Transverse colon (tissue), 4 donors: ENCODE results near the gene CNN1.

ENCODE experiments used
- POLR2A ChIP-seq: fragments of 450-650 bp; IDR thresholded peaks from one replicate; pipeline ENCODE4 v1.6.1; 2016; ENCODE audit warnings: antibody characterized with exemption, mild to moderate bottlenecking, moderate library complexity
- POLR2AphosphoS5 ChIP-seq, 3 donors: sonication (generic); formaldehyde crosslinking; IDR thresholded peaks; one replicate each; pipeline ENCODE4 v1.6.1; 2016; ENCODE audit warnings: antibody characterized with exemption in 3 of 3
- TF ChIP-seq, protein P1 (sequence below), 5 experiments: fragments of 200-600 bp in 3 of 5; fragments of 450-650 bp in 2 of 5; sonication (generic) in 3 of 5; IDR thresholded peaks; 1 replicate in 2 of 5; 2 replicates in 3 of 5; pipeline ENCODE4 v1.5.1; 2016 to 2017; ENCODE audit warnings: antibody characterized with exemption in 5 of 5, inconsistent platforms in 3 of 5, mild to moderate bottlenecking in 2 of 5, moderate library complexity in 1 of 5

DNA sequence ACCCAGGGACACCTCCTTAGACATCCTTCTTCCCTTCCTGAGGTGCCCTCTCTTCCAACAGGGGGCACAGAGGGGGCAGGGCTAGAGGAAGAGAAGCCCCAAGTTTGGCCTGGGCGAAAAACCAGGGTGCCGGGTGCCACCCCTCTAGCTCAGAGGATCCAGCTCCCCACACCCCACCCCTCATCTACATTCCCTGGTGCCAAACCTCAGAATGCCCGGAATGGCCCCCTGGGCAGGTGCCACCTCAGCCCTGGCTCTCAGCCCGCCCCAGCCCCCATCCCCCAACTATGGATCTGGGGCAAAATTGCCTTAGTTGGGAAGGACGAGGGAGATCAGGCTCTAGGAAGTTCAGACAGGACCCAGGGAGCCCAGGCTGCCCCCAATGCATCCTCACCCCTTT, 2.0 kb downstream of the CNN1 start:
- TF ChIP-seq POLR2AphosphoS5 (IDR thresholded peaks at IDR 0.05) (no peak), POLR2A (no peak)
- TF ChIP-seq, protein P1, sequence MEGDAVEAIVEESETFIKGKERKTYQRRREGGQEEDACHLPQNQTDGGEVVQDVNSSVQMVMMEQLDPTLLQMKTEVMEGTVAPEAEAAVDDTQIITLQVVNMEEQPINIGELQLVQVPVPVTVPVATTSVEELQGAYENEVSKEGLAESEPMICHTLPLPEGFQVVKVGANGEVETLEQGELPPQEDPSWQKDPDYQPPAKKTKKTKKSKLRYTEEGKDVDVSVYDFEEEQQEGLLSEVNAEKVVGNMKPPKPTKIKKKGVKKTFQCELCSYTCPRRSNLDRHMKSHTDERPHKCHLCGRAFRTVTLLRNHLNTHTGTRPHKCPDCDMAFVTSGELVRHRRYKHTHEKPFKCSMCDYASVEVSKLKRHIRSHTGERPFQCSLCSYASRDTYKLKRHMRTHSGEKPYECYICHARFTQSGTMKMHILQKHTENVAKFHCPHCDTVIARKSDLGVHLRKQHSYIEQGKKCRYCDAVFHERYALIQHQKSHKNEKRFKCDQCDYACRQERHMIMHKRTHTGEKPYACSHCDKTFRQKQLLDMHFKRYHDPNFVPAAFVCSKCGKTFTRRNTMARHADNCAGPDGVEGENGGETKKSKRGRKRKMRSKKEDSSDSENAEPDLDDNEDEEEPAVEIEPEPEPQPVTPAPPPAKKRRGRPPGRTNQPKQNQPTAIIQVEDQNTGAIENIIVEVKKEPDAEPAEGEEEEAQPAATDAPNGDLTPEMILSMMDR (IDR thresholded peaks at IDR 0.05): no peak
